Epithelial cell of esophagus (primary cell): Measurements from ENCODE around the gene RTN4RL2.

ENCODE experiments used
- DNase-seq: peaks from one replicate; pipeline ENCODE4 v3.0.0; 2010; ENCODE audit warnings: low read depth
- H3K4me3 ChIP-seq: 2 replicates; pipeline ENCODE4 v1.5.1; 2011; ENCODE audit warnings: mild to moderate bottlenecking, low read length, control low read depth
- TF ChIP-seq, protein P1 (sequence below): IDR thresholded peaks from 2 replicates; pipeline ENCODE4 v1.5.1; 2011; ENCODE audit warnings: low read depth, mild to moderate bottlenecking, low read length, control low read depth, inconsistent platforms; ENCODE audit not compliant: insufficient read depth; ENCODE audit errors: missing control alignments

Gene RTN4RL2

DNA sequence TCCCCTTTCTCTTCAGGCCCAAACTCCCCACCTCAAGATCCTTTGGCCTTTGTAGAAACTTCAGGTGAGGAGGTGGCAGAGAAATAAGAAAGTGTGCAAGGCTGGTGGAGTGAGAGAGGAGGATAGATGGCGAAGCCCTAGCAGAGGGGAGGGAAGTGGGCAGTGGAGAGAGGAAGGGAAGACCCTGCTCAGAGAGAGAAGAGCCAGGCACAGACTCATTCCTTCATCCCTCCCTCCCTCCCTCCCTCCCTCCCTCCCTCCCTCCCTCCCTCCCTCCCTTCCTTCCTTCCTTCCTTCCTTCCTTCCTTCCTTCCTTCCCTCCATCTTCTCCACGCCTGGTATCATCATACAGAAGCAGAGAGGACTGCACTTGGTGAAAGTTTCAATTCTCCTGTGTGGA is 21.0 kb downstream of the RTN4RL2 start:
- TF ChIP-seq, protein P1, sequence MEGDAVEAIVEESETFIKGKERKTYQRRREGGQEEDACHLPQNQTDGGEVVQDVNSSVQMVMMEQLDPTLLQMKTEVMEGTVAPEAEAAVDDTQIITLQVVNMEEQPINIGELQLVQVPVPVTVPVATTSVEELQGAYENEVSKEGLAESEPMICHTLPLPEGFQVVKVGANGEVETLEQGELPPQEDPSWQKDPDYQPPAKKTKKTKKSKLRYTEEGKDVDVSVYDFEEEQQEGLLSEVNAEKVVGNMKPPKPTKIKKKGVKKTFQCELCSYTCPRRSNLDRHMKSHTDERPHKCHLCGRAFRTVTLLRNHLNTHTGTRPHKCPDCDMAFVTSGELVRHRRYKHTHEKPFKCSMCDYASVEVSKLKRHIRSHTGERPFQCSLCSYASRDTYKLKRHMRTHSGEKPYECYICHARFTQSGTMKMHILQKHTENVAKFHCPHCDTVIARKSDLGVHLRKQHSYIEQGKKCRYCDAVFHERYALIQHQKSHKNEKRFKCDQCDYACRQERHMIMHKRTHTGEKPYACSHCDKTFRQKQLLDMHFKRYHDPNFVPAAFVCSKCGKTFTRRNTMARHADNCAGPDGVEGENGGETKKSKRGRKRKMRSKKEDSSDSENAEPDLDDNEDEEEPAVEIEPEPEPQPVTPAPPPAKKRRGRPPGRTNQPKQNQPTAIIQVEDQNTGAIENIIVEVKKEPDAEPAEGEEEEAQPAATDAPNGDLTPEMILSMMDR: no peak
- no peak overlapping the region for H3K4me3 ChIP-seq
- no peak for DNase-seq

DNA sequence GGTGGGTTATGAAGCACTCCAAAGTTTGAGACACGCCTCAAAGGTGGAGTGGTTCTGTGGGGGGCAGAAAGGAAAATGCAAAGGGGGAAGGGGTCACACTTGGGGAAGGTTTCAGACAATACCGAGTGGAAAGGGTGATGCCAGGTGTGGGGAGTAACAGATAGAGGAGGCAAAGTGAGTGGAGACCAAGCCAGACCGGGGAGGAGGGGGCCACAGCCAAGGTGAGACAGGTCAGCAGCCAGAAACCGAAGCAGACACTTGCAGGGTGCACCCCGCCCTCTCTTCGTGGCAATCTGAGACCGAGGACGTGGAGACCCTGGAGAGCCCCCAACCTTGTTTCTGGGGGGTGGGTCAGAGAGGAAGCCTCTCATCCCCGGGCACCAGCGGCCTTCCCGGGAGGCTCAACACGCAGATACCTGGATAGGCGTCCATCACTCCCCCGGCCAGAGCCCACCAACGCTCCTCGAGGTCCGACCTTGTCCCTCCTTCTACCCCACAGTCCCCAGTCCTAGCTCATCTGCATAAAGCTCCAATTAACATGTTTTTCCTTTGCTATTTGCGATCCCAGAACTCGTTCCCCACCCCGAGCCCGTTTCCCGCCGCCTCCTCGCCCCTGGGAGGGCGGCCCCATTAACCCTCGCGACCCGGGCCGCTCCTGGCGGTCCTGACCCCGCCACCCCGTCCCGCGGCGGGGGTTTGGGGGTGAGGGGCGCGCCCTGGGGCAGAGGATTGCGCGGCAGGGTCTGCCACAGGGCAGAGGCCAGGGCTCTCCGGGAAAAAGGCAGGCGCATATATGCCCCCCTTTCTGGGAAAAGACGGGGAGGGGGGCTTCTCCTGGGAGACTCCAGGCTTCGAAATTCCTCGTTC is 21.8 kb downstream of the RTN4RL2 start:
- DNase-seq: no peak
- peak overlapping the region; percentile 42 for H3K4me3 ChIP-seq
- TF ChIP-seq, protein P1: no peak

DNA sequence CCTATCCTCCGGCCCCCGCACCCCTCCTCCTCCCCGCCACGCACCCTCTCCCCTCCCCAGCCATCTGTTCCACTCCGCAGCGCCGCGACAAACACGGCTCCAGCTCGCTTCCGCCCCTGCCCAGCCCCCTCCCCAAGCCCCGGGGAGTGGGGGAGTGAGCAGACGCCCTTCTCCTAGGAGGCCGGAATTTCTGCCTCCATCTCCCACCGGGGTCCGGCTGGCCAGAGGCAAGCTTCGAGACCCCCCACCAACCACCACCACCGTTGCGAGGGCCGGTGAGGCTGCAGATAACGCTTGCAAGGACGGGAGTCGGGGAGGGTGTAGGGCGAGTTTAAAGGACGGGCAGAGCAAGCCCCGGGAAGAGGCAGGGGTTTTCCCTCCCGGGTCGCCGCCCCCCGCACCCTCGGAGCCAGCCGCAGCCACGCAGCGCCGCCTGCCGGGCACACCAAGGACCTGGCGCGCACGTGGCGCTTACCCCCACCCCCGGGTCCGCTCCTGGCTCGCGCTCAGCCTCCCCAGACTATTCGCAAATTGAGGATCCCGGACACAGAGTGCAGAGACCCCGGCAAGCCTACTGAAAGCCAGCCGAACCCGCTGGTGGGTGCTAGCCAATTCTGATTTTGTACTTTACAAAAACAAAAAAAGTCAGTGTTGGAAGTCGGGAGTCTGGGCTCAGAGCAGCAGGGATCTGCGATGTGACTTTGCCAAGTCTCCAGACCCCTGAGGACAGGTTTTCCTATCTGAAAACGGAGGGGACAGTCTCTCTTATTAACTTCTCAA is 22.6 kb downstream of the RTN4RL2 start:
- DNase-seq: peak; percentile 36
- peak overlapping the region; percentile 42 for H3K4me3 ChIP-seq
- TF ChIP-seq, protein P1: peak; percentile 40

DNA sequence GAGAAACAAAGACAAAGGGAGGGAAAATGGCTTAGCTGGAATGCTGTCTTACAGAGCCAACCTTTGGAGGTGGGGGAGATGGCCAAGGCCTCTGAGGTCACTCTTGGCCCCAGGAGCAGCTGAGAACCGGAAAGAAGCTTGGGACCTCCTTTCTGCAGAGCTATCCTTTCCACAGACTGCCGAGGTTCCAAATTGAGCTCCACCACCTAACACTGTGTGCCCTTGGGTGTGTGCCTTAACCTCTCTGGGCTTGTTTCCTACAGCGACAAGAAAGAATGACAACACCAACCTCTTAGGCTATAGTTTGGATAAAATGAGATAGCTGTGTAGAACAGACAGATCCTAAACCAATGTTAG is 23.2 kb downstream of the RTN4RL2 start:
- no peak for DNase-seq
- TF ChIP-seq, protein P1: no peak
- no peak overlapping the region for H3K4me3 ChIP-seq

DNA sequence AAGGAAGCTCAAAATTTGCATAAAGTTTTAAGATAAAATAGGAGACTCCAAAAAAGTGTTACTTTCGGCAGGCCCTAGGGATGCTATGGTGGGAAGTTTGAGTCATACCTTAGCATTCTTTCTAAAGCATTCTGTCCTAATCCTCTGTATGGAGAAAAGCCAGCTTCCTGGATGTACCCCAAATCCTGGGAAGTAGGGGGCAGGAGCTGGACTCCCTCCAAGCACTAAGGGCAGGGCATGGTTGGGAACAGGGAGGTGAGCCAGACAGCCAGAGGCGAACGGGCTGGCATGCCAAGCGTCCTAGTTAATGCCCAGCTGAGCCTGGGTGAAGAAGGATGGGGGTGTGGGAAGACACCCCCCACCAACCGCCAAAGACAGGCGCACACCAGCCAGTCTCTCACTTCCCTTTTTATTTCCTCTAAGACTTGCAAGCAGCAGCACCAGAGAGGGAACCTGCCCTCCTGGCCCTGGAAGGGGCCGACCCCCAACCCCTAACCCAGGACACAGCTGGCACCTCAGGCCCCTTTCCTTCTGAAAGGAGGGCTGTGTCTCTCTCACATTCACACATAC is 23.9 kb downstream of the RTN4RL2 start:
- TF ChIP-seq, protein P1: no peak
- H3K4me3 ChIP-seq: no peak overlapping the region
- DNase-seq: no peak

DNA sequence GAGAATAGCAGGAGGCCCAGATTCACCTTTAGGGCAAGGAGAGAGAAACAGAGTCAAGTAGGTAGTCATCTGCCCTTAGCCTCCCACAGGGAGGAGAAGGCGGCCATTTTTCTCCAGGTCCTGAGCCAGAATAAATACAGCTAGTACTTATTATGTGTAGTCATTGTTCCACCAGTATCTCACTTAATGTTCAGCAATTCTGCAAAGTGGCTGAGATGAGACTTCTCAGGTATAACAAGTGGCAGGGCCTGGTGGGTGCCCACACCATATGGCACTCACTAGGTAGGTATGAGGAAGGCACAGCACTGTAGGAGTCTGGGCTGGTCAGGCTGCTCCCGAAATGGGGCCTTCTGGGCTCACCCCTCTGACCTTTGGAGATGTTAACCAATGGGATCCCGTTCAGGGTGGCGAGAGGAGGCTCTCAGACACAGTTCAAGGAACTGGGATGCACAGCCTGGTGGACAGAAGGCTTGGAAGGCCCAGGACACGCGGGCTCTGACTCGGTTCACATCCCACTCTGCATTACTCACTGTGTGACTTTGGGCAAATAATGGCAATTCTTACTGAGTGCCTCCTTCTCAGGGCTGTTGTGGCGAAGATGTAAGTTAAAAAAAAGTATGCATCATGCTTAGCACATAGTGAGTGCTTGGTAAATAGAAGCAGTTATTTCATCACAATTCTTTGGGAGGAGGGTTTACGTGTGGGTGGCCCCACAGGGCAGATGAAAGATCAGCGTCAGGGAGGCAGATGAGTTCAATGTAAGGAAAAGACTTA is 25.1 kb downstream of the RTN4RL2 start:
- TF ChIP-seq, protein P1: no peak
- peak; percentile 29 for DNase-seq
- no peak overlapping the region for H3K4me3 ChIP-seq
